Neuronal stem cell (in vitro differentiated cells): ENCODE measurements around the gene PPP2R2B.

Source experiments
- DNase-seq: peaks from one replicate; pipeline ENCODE4 v3.0.0-alpha.2; 2013; ENCODE audit warnings: low spot score
- H2AFZ ChIP-seq: one replicate; pipeline ENCODE4 v1.6.1; 2013; ENCODE audit warnings: mild to moderate bottlenecking, low read length, inconsistent platforms
- H2AK5ac ChIP-seq: 2 replicates; pipeline ENCODE4 v1.6.1; 2013; ENCODE audit warnings: low read depth, mild to moderate bottlenecking, inconsistent platforms, low read length, moderate library complexity, mixed read lengths
- H2BK120ac ChIP-seq: 2 replicates; pipeline ENCODE4 v1.6.1; 2013; ENCODE audit warnings: low read depth, mild to moderate bottlenecking, inconsistent platforms, low read length, moderate library complexity, mixed read lengths
- H2BK12ac ChIP-seq: one replicate; pipeline ENCODE4 v1.6.1; 2013; ENCODE audit warnings: low read length, inconsistent platforms
- H2BK15ac ChIP-seq: 2 replicates; pipeline ENCODE4 v1.6.1; 2013; ENCODE audit warnings: mild to moderate bottlenecking, low read length, inconsistent platforms, mixed read lengths
- H2BK5ac ChIP-seq: one replicate; pipeline ENCODE4 v1.6.1; 2013; ENCODE audit warnings: inconsistent platforms, mild to moderate bottlenecking, low read length, moderate library complexity
- H3K14ac ChIP-seq: one replicate; pipeline ENCODE4 v1.6.1; 2013; ENCODE audit warnings: low read length, inconsistent platforms
- H3K18ac ChIP-seq: 2 replicates; pipeline ENCODE4 v1.6.1; 2013; ENCODE audit warnings: low read length, inconsistent platforms
- H3K23ac ChIP-seq: 2 replicates; pipeline ENCODE4 v1.6.1; 2013; ENCODE audit warnings: low read depth, mild to moderate bottlenecking, mixed read lengths, low read length, inconsistent platforms; ENCODE audit not compliant: poor library complexity
- H3K27ac ChIP-seq: replicated peaks from 3 replicates; pipeline ENCODE4 v1.5.1; 2013; ENCODE audit warnings: low read length, inconsistent platforms
- H3K27me3 ChIP-seq, 3 experiments: 2 replicates each; pipeline ENCODE4 v1.6.1; 2013; ENCODE audit warnings: low read length in 3 of 3, mild to moderate bottlenecking in 2 of 3, inconsistent platforms in 1 of 3, low read depth in 1 of 3, mixed read lengths in 1 of 3, moderate library complexity in 1 of 3; ENCODE audit not compliant: control insufficient read depth in 3 of 3, insufficient read depth in 3 of 3
- H3K36me3 ChIP-seq, 2 donors: replicated peaks in 1 of 2; 2 replicates each; pipeline ENCODE4 v1.6.1; 2013; ENCODE audit warnings: low read length in 2 of 2; ENCODE audit not compliant: control insufficient read depth in 2 of 2, insufficient read depth in 2 of 2
- H3K4ac ChIP-seq: 2 replicates; pipeline ENCODE4 v1.6.1; 2013; ENCODE audit warnings: inconsistent platforms, mild to moderate bottlenecking, low read length, moderate library complexity
- H3K4me1 ChIP-seq, 2 donors: 1 replicate in 1 of 2; 2 replicates in 1 of 2; pipeline ENCODE4 v1.6.1; 2013; ENCODE audit warnings: low read length in 2 of 2, low read depth in 1 of 2; ENCODE audit not compliant: control insufficient read depth in 2 of 2, insufficient read depth in 1 of 2
- H3K4me2 ChIP-seq: one replicate; pipeline ENCODE4 v1.6.1; 2013; ENCODE audit warnings: mild to moderate bottlenecking, low read length, inconsistent platforms; ENCODE audit not compliant: insufficient read depth, poor library complexity, severe bottlenecking
- H3K4me3 ChIP-seq, 2 donors: 2 replicates each; pipeline ENCODE4 v1.5.1; 2013; ENCODE audit warnings: low read length in 2 of 2, mild to moderate bottlenecking in 2 of 2, inconsistent platforms in 1 of 2, moderate library complexity in 1 of 2
- H3K79me1 ChIP-seq: one replicate; pipeline ENCODE4 v1.6.1; 2013; ENCODE audit warnings: low read depth, mild to moderate bottlenecking, inconsistent platforms, low read length, moderate library complexity
- H3K9ac ChIP-seq: one replicate; pipeline ENCODE4 v1.6.1; 2013; ENCODE audit warnings: mild to moderate bottlenecking, low read depth, low read length, inconsistent platforms; ENCODE audit not compliant: poor library complexity
- H3K9me3 ChIP-seq, 2 donors: replicated peaks in 1 of 2; 2 replicates each; pipeline versions ENCODE3 to v1.6.1; 2013; ENCODE audit warnings: low read length in 2 of 2, mild to moderate bottlenecking in 2 of 2, inconsistent platforms in 1 of 2, low read depth in 1 of 2, mixed read lengths in 1 of 2, moderate library complexity in 1 of 2; ENCODE audit not compliant: control insufficient read depth in 2 of 2, insufficient read depth in 1 of 2
- H4K8ac ChIP-seq: one replicate; pipeline ENCODE4 v1.6.1; 2013; ENCODE audit warnings: low read depth, mild to moderate bottlenecking, inconsistent platforms, low read length, moderate library complexity
- H4K91ac ChIP-seq: one replicate; pipeline ENCODE4 v1.6.1; 2013; ENCODE audit warnings: low read length, low read depth, mild to moderate bottlenecking, inconsistent platforms; ENCODE audit not compliant: poor library complexity
- WGBS, 2 donors: extraction: QIAGEN DNeasy Blood & Tissue Kit; methylation state at CpG; one replicate each; pipeline ENCODE4 v1.1.7; 2013; ENCODE audit warnings: missing lambda C conversion rate in 2 of 2, mixed read lengths in 1 of 2; ENCODE audit not compliant: insufficient read length in 2 of 2, insufficient replicate concordance in 1 of 2; ENCODE audit errors: extremely low coverage in 2 of 2; 5-methylcytosine and 5-hydroxymethylcytosine counted together

The PPP2R2B gene

GRCh38 chr5:146669656-146670055, 208.9 kb downstream of the PPP2R2B start:
- H3K27me3 ChIP-seq = no peaks in the 10 kb centered on the region
- H3K4ac ChIP-seq = no peak overlapping the region

DNA sequence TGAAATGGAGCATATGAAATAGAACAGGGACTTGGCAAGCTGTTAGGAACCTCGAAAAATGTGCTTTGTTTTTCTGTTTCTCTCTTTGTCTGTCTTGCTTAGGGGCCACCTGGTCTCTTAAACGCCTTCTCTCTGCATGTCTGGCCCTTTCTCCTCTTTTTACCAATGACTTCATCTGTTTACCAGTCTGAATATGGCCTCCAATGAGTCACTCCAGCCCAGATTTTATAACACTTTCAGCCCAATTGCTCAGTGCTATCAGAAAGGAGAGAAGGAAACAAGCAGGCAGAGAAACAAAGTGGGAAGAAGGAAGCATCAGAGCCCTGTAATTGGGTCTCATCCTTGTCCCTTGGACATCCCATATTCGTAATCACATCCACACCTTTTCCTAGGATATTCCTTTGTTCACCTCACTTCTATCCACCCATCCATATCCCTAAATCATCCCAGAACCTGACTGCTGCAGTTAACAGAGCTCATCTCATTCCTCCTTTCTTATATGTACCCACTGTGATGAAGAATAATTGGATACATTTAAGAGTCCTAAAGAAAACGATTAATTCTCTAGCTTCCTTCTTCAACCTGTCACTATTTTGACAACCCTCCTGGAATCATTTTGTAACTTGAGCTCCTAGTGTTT, 210.8 kb downstream of the PPP2R2B start:
- Histone ChIP-seq H2AK5ac (no peak overlapping the region), H3K23ac (no peak overlapping the region), H2BK12ac (no peak overlapping the region), H3K4me1 (peaks cover 12% of the 10 kb centered on the region in 2 donors), H3K27ac (no peak overlapping the region), H3K27me3 (no peaks in the 10 kb centered on the region), H3K36me3 (no peaks in the 10 kb centered on the region), H3K9ac (no peak overlapping the region), H3K4ac (no peak overlapping the region), H3K79me1 (no peaks in the 10 kb centered on the region), H3K18ac (no peak overlapping the region), H4K91ac (no peak overlapping the region), H2BK15ac (no peak overlapping the region), H3K9me3 (peaks cover 0 to 8% of the 10 kb centered on the region in 2 donors), H2BK120ac (no peak overlapping the region), H3K4me2 (no peak overlapping the region), H3K4me3 (no peak overlapping the region), H3K14ac (no peak overlapping the region), H4K8ac (no peak overlapping the region), H2BK5ac (no peak overlapping the region), H2AFZ (peak overlapping the region; percentile 39)
- no peak for DNase-seq
- no CpG with 5 or more reads among the region's 4 CpGs for WGBS, 2 donors

More at GRCh38 chr5:146669656-146670055, 208.9 kb downstream of the PPP2R2B start:
- Histone ChIP-seq H3K18ac (no peak overlapping the region), H3K27ac (no peak overlapping the region), H3K9me3 (peaks cover 0 to 8% of the 10 kb centered on the region in 2 donors), H2AFZ (no peak overlapping the region), H2BK5ac (no peak overlapping the region), H2AK5ac (no peak overlapping the region), H4K91ac (no peak overlapping the region), H3K36me3 (no peaks in the 10 kb centered on the region), H3K14ac (no peak overlapping the region), H4K8ac (no peak overlapping the region), H3K4me2 (no peak overlapping the region), H2BK15ac (no peak overlapping the region), H2BK12ac (no peak overlapping the region), H3K79me1 (no peaks in the 10 kb centered on the region), H3K23ac (no peak overlapping the region), H3K9ac (no peak overlapping the region), H3K4me3 (no peak overlapping the region), H3K4me1 (peaks cover 12% of the 10 kb centered on the region in 2 donors), H2BK120ac (no peak overlapping the region)
- DNase-seq = no peak
- WGBS, 2 donors = no CpG with 5 or more reads among the region's 3 CpGs

GRCh38 chr5:146662229-146662628, 216.3 kb downstream of the PPP2R2B start:
- no CpG with 5 or more reads among the region's 1 CpG for WGBS, 2 donors
- H3K9ac ChIP-seq = no peak overlapping the region
- no peak overlapping the region for H3K4ac ChIP-seq
- no peak overlapping the region for H3K23ac ChIP-seq
- no peaks in the 10 kb centered on the region for H3K27me3 ChIP-seq
- H2BK12ac ChIP-seq = no peak overlapping the region
- H3K14ac ChIP-seq = no peak overlapping the region
- no peak overlapping the region for H2BK15ac ChIP-seq
- no peak overlapping the region for H2AK5ac ChIP-seq
- H3K4me1 ChIP-seq = peaks cover 2% of the 10 kb centered on the region in 2 donors
- no peak overlapping the region for H3K4me2 ChIP-seq
- H3K4me3 ChIP-seq = no peak overlapping the region
- H4K8ac ChIP-seq = no peak overlapping the region
- H3K18ac ChIP-seq = no peak overlapping the region
- no peak overlapping the region for H2BK120ac ChIP-seq
- H3K9me3 ChIP-seq = peaks cover 0 to 11% of the 10 kb centered on the region in 2 donors
- no peak overlapping the region for H2AFZ ChIP-seq
- no peak overlapping the region for H4K91ac ChIP-seq
- no peaks in the 10 kb centered on the region for H3K36me3 ChIP-seq
- no peak overlapping the region for H2BK5ac ChIP-seq
- H3K27ac ChIP-seq = no peak overlapping the region
- no peak for DNase-seq
- H3K79me1 ChIP-seq = no peaks in the 10 kb centered on the region

- WGBS, 2 donors = no CpG with 5 or more reads among the region's 3 CpGs
- H3K27ac ChIP-seq = no peak overlapping the region
These were observed 218.1 kb downstream of the PPP2R2B start for GRCh38 chr5:146660376-146660960.

More at GRCh38 chr5:146660376-146660960, 218.1 kb downstream of the PPP2R2B start:
- Histone ChIP-seq H3K79me1 (no peaks in the 10 kb centered on the region), H3K14ac (no peak overlapping the region), H3K4me3 (no peak overlapping the region), H3K9ac (no peak overlapping the region), H3K36me3 (no peaks in the 10 kb centered on the region), H4K8ac (no peak overlapping the region), H2BK120ac (no peak overlapping the region), H3K4ac (no peak overlapping the region), H2BK5ac (no peak overlapping the region), H2AFZ (no peak overlapping the region), H4K91ac (no peak overlapping the region), H3K4me2 (no peak overlapping the region), H2AK5ac (no peak overlapping the region), H3K9me3 (peaks cover 0 to 8% of the 10 kb centered on the region in 2 donors), H3K18ac (no peak overlapping the region), H2BK15ac (no peak overlapping the region), H3K4me1 (peaks cover 2% of the 10 kb centered on the region in 2 donors), H2BK12ac (no peak overlapping the region), H3K27me3 (no peaks in the 10 kb centered on the region), H3K23ac (no peak overlapping the region)
- DNase-seq = no peak
